ENCODE data around the gene SWAP70. TPM values are rescaled to one million over a fixed set of nuclear protein-coding genes. Genes with fewer than 3 reads are reported as not detected.

Gene SWAP70
- total and polyA plus RNA-seq, 2 experiments from 2014 or later, result 30.3 to 33.3 TPM

GRCh38 chr11:9651481-9651880 is 12.4 kb upstream of the SWAP70 start:
- Histone ChIP-seq H3K4me1 (ENCODE audit: insufficient read depth) (peaks cover 9% of the 10 kb centered on the region; the same call in 1 of the 2 replicates), H3K9me2 (ENCODE audit: insufficient read depth) (0 out of 2 replicates have a peak, but pooled peaks cover 5% of the 10 kb centered on the region), H3F3A (replicated peaks; ENCODE audit: low read depth) (no peaks in the 10 kb centered on the region), H2AFZ (no peak overlapping the region), H3K27me3 (ENCODE audit: insufficient read depth) (no peaks in the 10 kb centered on the region), H3K4me3 (no peak overlapping the region), H4K20me1 (replicated peaks; ENCODE audit: insufficient read depth) (no peaks in the 10 kb centered on the region), H3K79me2 (replicated peaks; ENCODE audit: insufficient read depth) (no peaks in the 10 kb centered on the region), H3K4me2 (no peak overlapping the region), H3K36me3 (ENCODE audit: insufficient read depth) (no peaks in the 10 kb centered on the region), H3K27ac (ENCODE audit: low read depth) (no peak overlapping the region)
- DNase-seq (ENCODE audit: low spot score) (no peak), ATAC-seq (no peak)
- Mint-ChIP-seq H3K4me1 (peaks cover 8% of the 10 kb centered on the region; the same call in 2 of the 3 replicates), H3K4me3 (no peak overlapping the region), H3K9me3 (0 out of 3 replicates have a peak, but pooled peaks cover 8% of the 10 kb centered on the region), H3K27me3 (ENCODE audit: insufficient read depth, low read depth, poor library complexity) (no peaks in the 10 kb centered on the region), H3K27ac (no peak overlapping the region), H3K36me3 (ENCODE audit: low read depth) (peaks cover 3% of the 10 kb centered on the region; the same call in 1 of the 3 replicates)
- TF ChIP-seq NANOG (IDR thresholded peaks at IDR 0.05; ENCODE audit: borderline replicate concordance) (no peak), ZNF331 (CRISPR knock-in tag; IDR thresholded peaks at IDR 0.05; ENCODE audit: low read depth) (no peak), ETS1 (IDR thresholded peaks at IDR 0.05) (no peak), ZNF462 (CRISPR knock-in tag; IDR thresholded peaks at IDR 0.05) (no peak), POLR2AphosphoS5 (IDR thresholded peaks at IDR 0.05; ENCODE audit: low read depth) (no peak), EZH2 (IDR thresholded peaks at IDR 0.05; ENCODE audit: low read depth, unreplicated experiment) (no peak), ZNF114 (CRISPR knock-in tag; IDR thresholded peaks at IDR 0.05) (no peak)
